ENCODE measurements around the gene DCAKD. TPM values are rescaled to one million over a fixed set of nuclear protein-coding genes. Genes with fewer than 3 reads are reported as not detected.

The DCAKD gene
- polyA plus RNA-seq, 1 donor from 2014 or later, result 68.5 TPM

- Histone ChIP-seq H3K79me2 (replicated peaks; ENCODE audit: insufficient read depth, low read length) (no peaks in the 10 kb centered on the region), H3K4me3 (ENCODE audit: low read length) (no peak overlapping the region), H3K4me2 (ENCODE audit: low read length) (no peak overlapping the region), H3K9me3 (ENCODE audit: low read length) (no peaks in the 10 kb centered on the region), H3K36me3 (ENCODE audit: insufficient read depth, low read length) (no peaks in the 10 kb centered on the region), H3K27ac (ENCODE audit: low read length) (no peak overlapping the region), H3K27me3 (ENCODE audit: insufficient read depth, low read depth, low read length) (no peaks in the 10 kb centered on the region), H3K9ac (ENCODE audit: low read length) (no peak overlapping the region), H2AFZ (ENCODE audit: low read depth, low read length) (no peak overlapping the region), H3K9me2 (ENCODE audit: insufficient read depth, low read length) (no peaks in the 10 kb centered on the region), H4K20me1 (ENCODE audit: insufficient read depth) (no peaks in the 10 kb centered on the region), H3F3A (ENCODE audit: insufficient read depth, low read length, poor library complexity, severe bottlenecking) (no peaks in the 10 kb centered on the region)
- TF ChIP-seq MXI1 (conservative IDR thresholded peaks at IDR 0.05; ENCODE audit: poor library complexity, severe bottlenecking) (no peak), CTCF (IDR thresholded peaks at IDR 0.05; ENCODE audit: poor library complexity, severe bottlenecking) (no peak), REST (IDR thresholded peaks at IDR 0.05; ENCODE audit: borderline replicate concordance) (no peak), EZH2 (IDR thresholded peaks at IDR 0.05; ENCODE audit: borderline replicate concordance, insufficient read depth, low read length, poor library complexity, severe bottlenecking) (no peak), TAF1 (IDR thresholded peaks at IDR 0.05; ENCODE audit: low read depth) (no peak), POLR2AphosphoS5 (IDR thresholded peaks at IDR 0.05) (no peak), SMC3 (conservative IDR thresholded peaks at IDR 0.05; ENCODE audit: poor library complexity) (no peak)
These were observed 50.1 kb downstream of the DCAKD start for GRCh38 chr17:45001310-45001709.

- TF ChIP-seq EP300 (conservative IDR thresholded peaks at IDR 0.05; ENCODE audit: poor library complexity, severe bottlenecking) (no peak), EZH2 (IDR thresholded peaks at IDR 0.05; ENCODE audit: borderline replicate concordance, insufficient read depth, low read length, poor library complexity, severe bottlenecking) (no peak), MXI1 (conservative IDR thresholded peaks at IDR 0.05; ENCODE audit: poor library complexity, severe bottlenecking) (no peak), TAF1 (IDR thresholded peaks at IDR 0.05; ENCODE audit: low read depth) (no peak), RAD21 (conservative IDR thresholded peaks at IDR 0.05) (no peak), SMC3 (conservative IDR thresholded peaks at IDR 0.05; ENCODE audit: poor library complexity) (no peak), CTCF (IDR thresholded peaks at IDR 0.05; ENCODE audit: poor library complexity, severe bottlenecking) (no peak), POLR2AphosphoS5 (IDR thresholded peaks at IDR 0.05) (no peak), REST (IDR thresholded peaks at IDR 0.05; ENCODE audit: borderline replicate concordance) (no peak)
- Histone ChIP-seq H3K27me3 (ENCODE audit: insufficient read depth, low read depth, low read length) (no peaks in the 10 kb centered on the region), H3K9me2 (ENCODE audit: insufficient read depth, low read length) (no peaks in the 10 kb centered on the region), H3K4me2 (ENCODE audit: low read length) (no peak overlapping the region), H4K20me1 (ENCODE audit: insufficient read depth) (no peaks in the 10 kb centered on the region), H3K79me2 (replicated peaks; ENCODE audit: insufficient read depth, low read length) (no peaks in the 10 kb centered on the region), H3K9me3 (ENCODE audit: low read length) (no peaks in the 10 kb centered on the region), H3K9ac (ENCODE audit: low read length) (no peak overlapping the region), H3K36me3 (ENCODE audit: insufficient read depth, low read length) (no peaks in the 10 kb centered on the region), H3F3A (ENCODE audit: insufficient read depth, low read length, poor library complexity, severe bottlenecking) (no peaks in the 10 kb centered on the region), H3K4me3 (ENCODE audit: low read length) (no peak overlapping the region), H3K27ac (ENCODE audit: low read length) (no peak overlapping the region), H2AFZ (ENCODE audit: low read depth, low read length) (no peak overlapping the region)
These were observed 52.0 kb downstream of the DCAKD start for GRCh38 chr17:44999433-44999832.
